HepG2 (cell line): ENCODE data around the gene TUBB4A. TPM values are rescaled to one million over a fixed set of nuclear protein-coding genes. Genes with fewer than 3 reads are reported as not detected.

ENCODE experiments used
- ATAC-seq: fragments of 200-7000 bp; cut with Tn5 transposase; 3 replicates; pipeline ENCODE4 v1.9.1; 2020; ENCODE audit warnings: mild to moderate bottlenecking, moderate library complexity
- BruUV-seq: library from RNA; stranded (reverse); fragments of 400-500 nt; replicated peaks from 2 replicates; lab custom pipeline; 2021; lab: Mats Ljungman, UMichigan
- CTCF ChIA-PET: fragments of 300-600 bp; formaldehyde crosslinking; extraction: SDS; loops from one replicate; lab custom pipeline; 2021; ENCODE audit warnings: low total read pairs, inconsistent platforms, low intra/inter-chr PET ratio; lab: Yijun Ruan, JAX
- POLR2A ChIA-PET: fragments of 350-600 bp; sonication (Branson Sonifier 250); formaldehyde crosslinking; loops from one replicate; lab custom pipeline; 2020; ENCODE audit warnings: antibody characterized with exemption, inconsistent platforms; lab: Yijun Ruan, JAX
- DNase-seq: peaks from one replicate; pipeline ENCODE4 v3.0.0-alpha.2; 2015; ENCODE audit warnings: low spot score
- FAIRE-seq: peaks from 3 replicates; lab custom pipeline; 2011; peaks lifted over from hg19 to GRCh38; lab: Jason Lieb, UNC
- H2AFZ ChIP-seq: one replicate; pipeline ENCODE4 v1.6.1; 2011; ENCODE audit warnings: low read length, inconsistent platforms
- H3K27ac ChIP-seq: fragments of 300-600 bp; 3 replicates; pipeline ENCODE4 v1.8.0; 2011; ENCODE audit warnings: mixed run types, mild to moderate bottlenecking, mixed read lengths, low read length, inconsistent platforms; ENCODE audit not compliant: insufficient read depth; ENCODE audit errors: extremely low read length
- H3K27me3 ChIP-seq, 2 experiments: fragments of 200-600 bp in 1 of 2; 2 replicates in 1 of 2; 3 replicates in 1 of 2; pipeline versions ENCODE4 v1.6.0 to v1.8.0; 2011; ENCODE audit warnings: low read length in 2 of 2, mild to moderate bottlenecking in 2 of 2, moderate library complexity in 2 of 2, inconsistent platforms in 1 of 2; ENCODE audit not compliant: insufficient read depth in 2 of 2, control insufficient read depth in 1 of 2
- H3K36me3 ChIP-seq, 2 experiments: fragments of 200-600 bp in 1 of 2; replicated peaks in 1 of 2; 2 replicates in 1 of 2; 3 replicates in 1 of 2; pipeline versions ENCODE4 v1.5.1 to v1.8.0; 2011; ENCODE audit warnings: low read length in 2 of 2, inconsistent platforms in 1 of 2; ENCODE audit not compliant: insufficient read depth in 2 of 2, control insufficient read depth in 1 of 2
- H3K4me1 ChIP-seq: 2 replicates; pipeline ENCODE4 v1.5.1; 2012; ENCODE audit warnings: low read length, inconsistent platforms; ENCODE audit not compliant: insufficient read depth
- H3K4me2 ChIP-seq: 2 replicates; pipeline ENCODE4 v1.6.0; 2011; ENCODE audit warnings: low read depth, low read length, inconsistent platforms
- H3K4me3 ChIP-seq, 3 experiments: fragments of 200-600 bp in 1 of 3; sonication (generic), shearing (Covaris generic) in 1 of 3; replicated peaks in 1 of 3; 2 replicates each; pipeline ENCODE4 v1.5.1; 2011 to 2016; ENCODE audit warnings: low read length in 3 of 3, inconsistent platforms in 2 of 3, low read depth in 2 of 3, mild to moderate bottlenecking in 2 of 3, control low read depth in 1 of 3, mixed read lengths in 1 of 3; ENCODE audit not compliant: insufficient read depth in 1 of 3
- H3K79me2 ChIP-seq: one replicate; pipeline ENCODE4 v1.6.1; 2011; ENCODE audit warnings: low read length, inconsistent platforms; ENCODE audit not compliant: insufficient read depth
- H3K9ac ChIP-seq: 2 replicates; pipeline ENCODE4 v1.6.0; 2011; ENCODE audit warnings: mild to moderate bottlenecking, low read depth, low read length, inconsistent platforms; ENCODE audit not compliant: insufficient read depth
- H3K9me3 ChIP-seq: 2 replicates; pipeline ENCODE4 v1.5.1; 2012; ENCODE audit warnings: mild to moderate bottlenecking, low read length
- H4K20me1 ChIP-seq: 2 replicates; pipeline ENCODE4 v1.6.0; 2011; ENCODE audit warnings: inconsistent platforms, mild to moderate bottlenecking, low read length, moderate library complexity; ENCODE audit not compliant: insufficient read depth
- BCL6 ChIP-seq: IDR thresholded peaks from 2 replicates; pipeline ENCODE4 v1.6.1; 2016; ENCODE audit warnings: missing genetic modification reagents, missing compliant biosample characterization
- NBN ChIP-seq: fragments of 450-650 bp; conservative IDR thresholded peaks from 2 replicates; pipeline ENCODE4 v1.6.1; 2017
- SP5 ChIP-seq: IDR thresholded peaks from 2 replicates; pipeline ENCODE4 v1.6.1; 2016; ENCODE audit warnings: low read depth, borderline replicate concordance
- ZNF30 ChIP-seq: sonication (generic); formaldehyde crosslinking; IDR thresholded peaks from 2 replicates; pipeline ENCODE4 v1.5.0; 2020; ENCODE audit warnings: mild to moderate bottlenecking, missing genetic modification reagents
- ZNF614 ChIP-seq: IDR thresholded peaks from 2 replicates; pipeline ENCODE4 v1.6.1; 2018; ENCODE audit warnings: missing biosample characterization, missing genetic modification reagents, inconsistent platforms, borderline replicate concordance
- ZNF619 ChIP-seq: sonication (generic); formaldehyde crosslinking; IDR thresholded peaks from 2 replicates; pipeline ENCODE4 v1.4.0; 2020; ENCODE audit warnings: mild to moderate bottlenecking, missing genetic modification reagents
- ZNF768 ChIP-seq: sonication (generic); formaldehyde crosslinking; IDR thresholded peaks from 2 replicates; pipeline ENCODE4 v1.4.0; 2020; ENCODE audit warnings: missing genetic modification reagents
- ZNF883 ChIP-seq: sonication (generic); formaldehyde crosslinking; IDR thresholded peaks from 2 replicates; pipeline ENCODE4 v1.5.1; 2020; ENCODE audit warnings: mild to moderate bottlenecking, missing genetic modification reagents; ENCODE audit errors: not compliant biosample characterization
- WGBS: methylation state at CpG from one replicate; pipeline ENCODE4 v1.1.6; 2017; ENCODE audit warnings: low lambda C conversion rate; 5-methylcytosine and 5-hydroxymethylcytosine counted together
- in situ Hi-C: cut with HindIII; loops from 2 replicates; pipeline ENCODE4 v1.10.0; 2017; ENCODE audit warnings: low pct_unique_long_range_greater_than_20kb; ENCODE audit not compliant: extremely low pct_ligation_motif_present
- intact Hi-C: fragments of 100-400 bp; cut with micrococcal nuclease; formaldehyde crosslinking; loops from one replicate; pipeline ENCODE4 v1.10.0; 2022; ENCODE audit not compliant: unreplicated experiment
- polyA plus RNA-seq, 8 experiments: library from polyadenylated mRNA; depleted of rRNA in 3 of 8; stranded (reverse) in 7 of 8; unstranded in 1 of 8; fragments of >200 nt; fragmentation: Illumina TruSeq in 4 of 8; extraction: Trizol in 4 of 8; gene quantifications; 2 replicates each; pipeline versions ENCODE4 v1.2.1 to v1.2.3, GENCODE V29; 2011 to 2016; ENCODE audit warnings: low read depth in 4 of 8, missing spikeins in 1 of 8, mixed read lengths in 1 of 8; ENCODE audit not compliant: insufficient read depth in 1 of 8
- total RNA-seq, 5 experiments: library from RNA; depleted of rRNA; stranded (reverse); fragments of >200 nt; fragmentation: Illumina TruSeq; extraction: Trizol; gene quantifications; 2 replicates each; pipeline ENCODE4 v1.2.3, GENCODE V29; 2016; ENCODE audit warnings: low read depth in 1 of 5
- TF ChIP-seq, protein P1 (sequence below): sonication (generic); formaldehyde crosslinking; IDR thresholded peaks from 2 replicates; pipeline ENCODE4 v1.5.0; 2020; ENCODE audit warnings: mild to moderate bottlenecking, missing genetic modification reagents
- TF ChIP-seq, protein P2 (sequence below): sonication (generic); formaldehyde crosslinking; IDR thresholded peaks from 2 replicates; pipeline ENCODE4 v1.4.0; 2020; ENCODE audit warnings: missing genetic modification reagents, mild to moderate bottlenecking, borderline replicate concordance

Gene TUBB4A
- total and polyA plus RNA-seq, 2 of the 13 experiments (the other 11 are each of a cell fraction or from before 2014, with no cell fraction given), result not detected

DNA sequence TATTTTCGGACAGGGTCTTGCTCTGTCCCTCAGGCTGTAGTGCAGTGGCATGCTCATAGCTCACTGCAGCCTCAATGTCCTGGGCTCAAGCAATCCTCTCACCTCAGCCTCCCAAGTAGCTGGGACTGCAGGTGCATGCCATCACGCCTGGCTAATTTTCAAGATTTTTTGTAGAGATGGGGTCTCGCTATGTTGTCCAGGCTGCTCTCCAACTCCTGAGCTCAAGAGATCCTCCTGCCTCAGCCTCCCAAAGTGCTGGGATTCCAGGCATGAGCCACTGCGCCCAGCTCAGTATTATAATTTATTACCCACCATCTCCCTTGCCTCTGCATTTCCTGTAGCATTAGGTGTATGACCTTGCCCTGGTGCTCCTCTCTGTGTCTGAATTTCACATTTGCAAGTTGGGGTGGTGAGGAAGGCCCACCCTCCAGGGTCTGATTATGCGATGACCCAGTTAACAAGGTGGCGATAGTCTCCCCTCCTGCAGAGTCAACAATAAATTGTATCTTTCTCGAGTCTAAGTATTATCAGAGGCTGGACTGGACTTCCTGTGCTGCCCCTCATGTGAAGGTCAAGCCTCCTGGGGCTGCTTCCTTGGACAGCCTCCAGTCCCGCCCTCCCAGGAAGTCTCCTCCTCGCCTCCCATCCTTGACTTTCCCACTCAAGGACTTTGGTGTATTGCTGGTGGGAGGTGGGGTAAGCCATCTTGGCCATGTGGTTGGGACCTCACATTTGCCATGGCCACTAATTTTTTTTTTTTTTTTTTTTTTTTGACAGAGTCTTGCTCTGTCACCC lies 1.5 kb upstream of the TUBB4A start (continued):
- TF ChIP-seq, protein P1, sequence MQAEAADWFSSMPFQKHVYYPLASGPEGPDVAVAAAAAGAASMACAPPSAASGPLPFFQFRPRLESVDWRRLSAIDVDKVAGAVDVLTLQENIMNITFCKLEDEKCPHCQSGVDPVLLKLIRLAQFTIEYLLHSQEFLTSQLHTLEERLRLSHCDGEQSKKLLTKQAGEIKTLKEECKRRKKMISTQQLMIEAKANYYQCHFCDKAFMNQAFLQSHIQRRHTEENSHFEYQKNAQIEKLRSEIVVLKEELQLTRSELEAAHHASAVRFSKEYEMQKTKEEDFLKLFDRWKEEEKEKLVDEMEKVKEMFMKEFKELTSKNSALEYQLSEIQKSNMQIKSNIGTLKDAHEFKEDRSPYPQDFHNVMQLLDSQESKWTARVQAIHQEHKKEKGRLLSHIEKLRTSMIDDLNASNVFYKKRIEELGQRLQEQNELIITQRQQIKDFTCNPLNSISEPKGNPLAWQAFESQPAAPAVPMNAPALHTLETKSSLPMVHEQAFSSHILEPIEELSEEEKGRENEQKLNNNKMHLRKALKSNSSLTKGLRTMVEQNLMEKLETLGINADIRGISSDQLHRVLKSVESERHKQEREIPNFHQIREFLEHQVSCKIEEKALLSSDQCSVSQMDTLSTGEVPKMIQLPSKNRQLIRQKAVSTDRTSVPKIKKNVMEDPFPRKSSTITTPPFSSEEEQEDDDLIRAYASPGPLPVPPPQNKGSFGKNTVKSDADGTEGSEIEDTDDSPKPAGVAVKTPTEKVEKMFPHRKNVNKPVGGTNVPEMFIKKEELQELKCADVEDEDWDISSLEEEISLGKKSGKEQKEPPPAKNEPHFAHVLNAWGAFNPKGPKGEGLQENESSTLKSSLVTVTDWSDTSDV (CRISPR knock-in tag), result no peak
- TF ChIP-seq SP5 (CRISPR knock-in tag) (no peak), NBN (no peak), ZNF768 (CRISPR knock-in tag) (no peak), ZNF619 (CRISPR knock-in tag) (no peak)

DNA sequence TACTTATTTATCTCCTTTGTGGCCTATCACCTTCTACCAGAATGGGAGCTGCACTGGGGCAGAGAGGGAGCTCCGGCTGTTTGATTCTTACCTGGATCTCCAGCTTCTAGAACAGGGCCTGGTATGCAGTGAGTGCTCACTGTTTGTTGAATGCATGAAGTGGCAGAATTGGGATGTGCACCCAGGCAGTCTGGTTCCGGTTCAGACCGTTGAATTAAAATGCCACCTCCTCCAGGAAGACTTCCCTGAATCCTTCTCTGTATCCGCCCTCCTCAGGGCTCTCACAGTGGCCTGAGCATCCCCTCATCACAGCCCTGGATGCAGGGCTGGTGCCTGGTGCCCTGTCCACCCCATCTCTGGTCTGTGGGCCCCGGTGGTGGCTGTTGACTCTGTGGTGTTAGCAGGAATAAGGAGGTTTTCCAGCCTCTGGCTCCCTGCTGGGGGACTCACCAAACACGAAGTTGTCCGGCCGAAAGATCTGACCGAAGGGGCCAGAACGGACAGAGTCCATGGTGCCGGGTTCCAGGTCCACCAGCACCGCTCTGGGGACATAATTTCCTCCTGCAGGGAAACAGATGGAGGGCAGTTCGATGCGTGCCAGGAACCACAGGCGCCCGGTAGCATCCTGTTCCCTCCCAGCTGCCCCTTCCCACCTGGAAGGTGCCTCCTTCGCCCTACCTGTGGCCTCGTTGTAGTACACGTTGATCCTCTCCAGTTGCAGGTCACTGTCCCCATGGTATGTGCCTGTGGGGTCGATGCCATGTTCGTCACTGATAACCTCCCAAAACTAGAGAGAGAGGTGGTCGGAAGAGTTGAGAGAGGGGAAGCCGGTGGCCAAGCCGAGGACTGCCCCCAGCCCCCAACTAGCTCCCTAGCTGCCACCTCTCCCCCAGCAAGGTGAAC lies 1.0 kb downstream of the TUBB4A start:
- CTCF ChIA-PET, result no interaction called here
- H4K20me1 ChIP-seq, result no peaks in the 10 kb centered on the region
- no peak overlapping the region for H3K9ac ChIP-seq
- ATAC-seq, result peak; percentile 17; the same call in 1 of the 3 replicates
- intact Hi-C loops, result no loop called here
- TF ChIP-seq ZNF614 (CRISPR knock-in tag), result no peak
- no peak for TF ChIP-seq BCL6 (CRISPR knock-in tag)
- TF ChIP-seq, protein P2, sequence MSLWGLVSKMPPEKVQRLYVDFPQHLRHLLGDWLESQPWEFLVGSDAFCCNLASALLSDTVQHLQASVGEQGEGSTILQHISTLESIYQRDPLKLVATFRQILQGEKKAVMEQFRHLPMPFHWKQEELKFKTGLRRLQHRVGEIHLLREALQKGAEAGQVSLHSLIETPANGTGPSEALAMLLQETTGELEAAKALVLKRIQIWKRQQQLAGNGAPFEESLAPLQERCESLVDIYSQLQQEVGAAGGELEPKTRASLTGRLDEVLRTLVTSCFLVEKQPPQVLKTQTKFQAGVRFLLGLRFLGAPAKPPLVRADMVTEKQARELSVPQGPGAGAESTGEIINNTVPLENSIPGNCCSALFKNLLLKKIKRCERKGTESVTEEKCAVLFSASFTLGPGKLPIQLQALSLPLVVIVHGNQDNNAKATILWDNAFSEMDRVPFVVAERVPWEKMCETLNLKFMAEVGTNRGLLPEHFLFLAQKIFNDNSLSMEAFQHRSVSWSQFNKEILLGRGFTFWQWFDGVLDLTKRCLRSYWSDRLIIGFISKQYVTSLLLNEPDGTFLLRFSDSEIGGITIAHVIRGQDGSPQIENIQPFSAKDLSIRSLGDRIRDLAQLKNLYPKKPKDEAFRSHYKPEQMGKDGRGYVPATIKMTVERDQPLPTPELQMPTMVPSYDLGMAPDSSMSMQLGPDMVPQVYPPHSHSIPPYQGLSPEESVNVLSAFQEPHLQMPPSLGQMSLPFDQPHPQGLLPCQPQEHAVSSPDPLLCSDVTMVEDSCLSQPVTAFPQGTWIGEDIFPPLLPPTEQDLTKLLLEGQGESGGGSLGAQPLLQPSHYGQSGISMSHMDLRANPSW (CRISPR knock-in tag), result no peak
- no peak for TF ChIP-seq ZNF883 (CRISPR knock-in tag)
- no peak for TF ChIP-seq ZNF30
- TF ChIP-seq, all 625 proteins: peak for 0
- peaks cover 3 to 34% of the 10 kb centered on the region in 2 experiments for H3K27me3 ChIP-seq
- H3K4me1 ChIP-seq, result 0 out of 2 replicates have a peak, but pooled peaks cover 4% of the 10 kb centered on the region
- POLR2A ChIA-PET, result no interaction called here
- 32% methylated on average over 16 of the region's 24 CpGs for WGBS
- H3K4me2 ChIP-seq, result no peak overlapping the region
- H3K79me2 ChIP-seq, result no peaks in the 10 kb centered on the region
- H3K4me3 ChIP-seq, result 0 out of 6 replicates have a peak overlapping the region, but pooled peaks of 1 of the 3 experiments have one; percentile 57
- in situ Hi-C loops, result no loop called here
- H2AFZ ChIP-seq, result no peak overlapping the region
- H3K9me3 ChIP-seq, result no peaks in the 10 kb centered on the region
- FAIRE-seq, result no peak
- H3K27ac ChIP-seq, result no peak overlapping the region
- no peak for DNase-seq
- BruUV-seq, result no TSS peak
- H3K36me3 ChIP-seq, result no peaks in the 10 kb centered on the region
